MM.1S (cell line): ENCODE data around the gene LCN12.

Experiments used
- DNase-seq: peaks from one replicate; pipeline ENCODE4 v3.0.0-alpha.2; 2015
- H2AFZ ChIP-seq: fragments of 300-600 bp; sonication (generic); 2 replicates; pipeline ENCODE4 v1.6.0; 2016; ENCODE audit warnings: antibody characterized with exemption, low read length
- H3F3A ChIP-seq: fragments of 300-600 bp; sonication (generic); 2 replicates; pipeline ENCODE4 v1.6.1; 2016; ENCODE audit warnings: mild to moderate bottlenecking, antibody characterized with exemption, low read length, moderate library complexity, mixed read lengths; ENCODE audit not compliant: insufficient read depth
- H3K27ac ChIP-seq: fragments of 300-600 bp; sonication (generic); 2 replicates; pipeline ENCODE4 v1.5.1; 2016; ENCODE audit warnings: mild to moderate bottlenecking, low read length
- H3K27me3 ChIP-seq: fragments of 300-600 bp; sonication (generic); replicated peaks from 2 replicates; pipeline ENCODE4 v1.6.0; 2016; ENCODE audit warnings: low read length; ENCODE audit not compliant: insufficient read depth
- H3K36me3 ChIP-seq: fragments of 300-600 bp; sonication (generic); replicated peaks from 2 replicates; pipeline ENCODE4 v1.6.1; 2016; ENCODE audit warnings: mild to moderate bottlenecking, low read length, mixed read lengths; ENCODE audit not compliant: insufficient read depth
- H3K4me1 ChIP-seq: fragments of 300-600 bp; sonication (generic); 2 replicates; pipeline ENCODE4 v1.6.1; 2016; ENCODE audit warnings: low read length, mixed read lengths
- H3K4me2 ChIP-seq: fragments of 300-600 bp; sonication (generic); 2 replicates; pipeline ENCODE4 v1.6.0; 2016; ENCODE audit warnings: low read depth, low read length
- H3K4me3 ChIP-seq: fragments of 300-600 bp; sonication (generic); 2 replicates; pipeline ENCODE4 v1.5.1; 2016; ENCODE audit warnings: low read length, mixed read lengths
- H3K79me2 ChIP-seq: fragments of 300-600 bp; sonication (generic); 2 replicates; pipeline ENCODE4 v1.6.1; 2016; ENCODE audit warnings: mixed run types, low read length, mixed read lengths
- H3K9ac ChIP-seq: fragments of 300-600 bp; sonication (generic); 2 replicates; pipeline ENCODE4 v1.6.1; 2016; ENCODE audit warnings: low read length, mixed read lengths
- H3K9me2 ChIP-seq: fragments of 300-600 bp; sonication (generic); replicated peaks from 2 replicates; pipeline ENCODE4 v1.6.1; 2016; ENCODE audit warnings: mild to moderate bottlenecking, low read length, mixed read lengths; ENCODE audit not compliant: insufficient read depth
- H3K9me3 ChIP-seq: fragments of 300-600 bp; sonication (generic); replicated peaks from 2 replicates; pipeline ENCODE4 v1.6.1; 2016; ENCODE audit warnings: mild to moderate bottlenecking, low read length, mixed read lengths; ENCODE audit not compliant: insufficient read depth
- H4K20me1 ChIP-seq: fragments of 300-600 bp; sonication (generic); 2 replicates; pipeline ENCODE4 v1.6.1; 2016; ENCODE audit warnings: mild to moderate bottlenecking, low read length, moderate library complexity, mixed read lengths; ENCODE audit not compliant: insufficient read depth
- EZH2 ChIP-seq: fragments of 300-600 bp; sonication (generic); optimal IDR thresholded peaks from 2 replicates; pipeline ENCODE3; 2017; ENCODE audit warnings: low read depth, mild to moderate bottlenecking, antibody characterized with exemption, low read length, mixed read lengths
- EZH2phosphoT487 ChIP-seq: fragments of 300-600 bp; sonication (generic); IDR thresholded peaks from 2 replicates; pipeline ENCODE4 v1.6.1; 2018; ENCODE audit warnings: antibody characterized with exemption, low read length
- TF ChIP-seq, protein P1 (sequence below): fragments of 300-600 bp; sonication (generic); IDR thresholded peaks from 2 replicates; pipeline ENCODE4 v1.5.1; 2016; ENCODE audit warnings: antibody characterized with exemption, low read length, mixed read lengths

LCN12 gene

DNA sequence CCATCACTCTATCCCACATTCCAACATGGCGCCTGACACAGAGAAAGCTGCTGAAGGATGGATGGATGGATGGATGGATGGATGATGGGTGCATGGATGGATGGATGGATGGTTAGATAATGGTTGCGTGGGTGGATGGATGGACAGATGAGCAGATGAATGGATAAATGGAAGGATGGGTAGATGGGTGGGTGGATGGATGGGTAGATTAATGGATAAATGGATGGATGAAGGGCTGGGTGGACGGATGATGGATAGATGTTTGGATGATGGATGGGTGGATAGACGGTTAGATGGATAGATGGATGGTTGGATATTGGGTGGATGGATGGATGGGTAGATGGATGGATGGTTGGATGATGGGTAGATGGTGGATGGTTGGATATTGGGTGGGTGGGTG is 4.5 kb downstream of the LCN12 start:
- Histone ChIP-seq H3K9ac (no peak overlapping the region), H3K36me3 (no peaks in the 10 kb centered on the region), H3K27ac (no peak overlapping the region), H2AFZ (no peak overlapping the region), H3K27me3 (peaks cover 77% of the 10 kb centered on the region), H4K20me1 (no peaks in the 10 kb centered on the region), H3K4me3 (no peak overlapping the region), H3K9me3 (no peaks in the 10 kb centered on the region), H3K9me2 (no peaks in the 10 kb centered on the region), H3K4me1 (no peaks in the 10 kb centered on the region), H3F3A (no peaks in the 10 kb centered on the region), H3K4me2 (no peak overlapping the region), H3K79me2 (no peaks in the 10 kb centered on the region)
- TF ChIP-seq EZH2 (no peak), EZH2phosphoT487 (no peak)
- TF ChIP-seq, protein P1, sequence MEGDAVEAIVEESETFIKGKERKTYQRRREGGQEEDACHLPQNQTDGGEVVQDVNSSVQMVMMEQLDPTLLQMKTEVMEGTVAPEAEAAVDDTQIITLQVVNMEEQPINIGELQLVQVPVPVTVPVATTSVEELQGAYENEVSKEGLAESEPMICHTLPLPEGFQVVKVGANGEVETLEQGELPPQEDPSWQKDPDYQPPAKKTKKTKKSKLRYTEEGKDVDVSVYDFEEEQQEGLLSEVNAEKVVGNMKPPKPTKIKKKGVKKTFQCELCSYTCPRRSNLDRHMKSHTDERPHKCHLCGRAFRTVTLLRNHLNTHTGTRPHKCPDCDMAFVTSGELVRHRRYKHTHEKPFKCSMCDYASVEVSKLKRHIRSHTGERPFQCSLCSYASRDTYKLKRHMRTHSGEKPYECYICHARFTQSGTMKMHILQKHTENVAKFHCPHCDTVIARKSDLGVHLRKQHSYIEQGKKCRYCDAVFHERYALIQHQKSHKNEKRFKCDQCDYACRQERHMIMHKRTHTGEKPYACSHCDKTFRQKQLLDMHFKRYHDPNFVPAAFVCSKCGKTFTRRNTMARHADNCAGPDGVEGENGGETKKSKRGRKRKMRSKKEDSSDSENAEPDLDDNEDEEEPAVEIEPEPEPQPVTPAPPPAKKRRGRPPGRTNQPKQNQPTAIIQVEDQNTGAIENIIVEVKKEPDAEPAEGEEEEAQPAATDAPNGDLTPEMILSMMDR, result no peak
- DNase-seq, result no peak

DNA sequence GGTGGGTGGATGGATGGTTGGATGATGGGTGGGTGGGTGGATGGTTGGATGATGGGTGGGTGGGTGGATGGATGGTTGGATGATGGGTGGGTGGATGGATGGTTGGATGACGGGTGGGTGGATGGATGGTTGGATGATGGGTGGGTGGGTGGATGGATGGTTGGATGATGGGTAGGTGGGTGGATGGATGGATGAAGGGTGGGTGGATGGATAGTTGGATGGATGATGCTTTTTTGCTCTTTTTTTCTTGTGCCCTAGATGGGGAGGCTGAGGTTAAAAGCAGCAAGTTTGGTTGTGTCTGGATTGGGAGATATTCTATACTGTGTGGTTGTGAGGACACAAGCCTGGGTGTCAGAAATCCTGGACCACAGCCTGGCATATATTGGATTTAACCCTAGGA is 5.4 kb downstream of the LCN12 start:
- Histone ChIP-seq H3K4me1 (no peaks in the 10 kb centered on the region), H3K36me3 (no peaks in the 10 kb centered on the region), H3K79me2 (no peaks in the 10 kb centered on the region), H4K20me1 (no peaks in the 10 kb centered on the region), H3K9me2 (no peaks in the 10 kb centered on the region), H2AFZ (no peak overlapping the region), H3K4me2 (no peak overlapping the region), H3K4me3 (no peak overlapping the region), H3K9ac (no peak overlapping the region), H3F3A (no peaks in the 10 kb centered on the region), H3K27ac (no peak overlapping the region), H3K9me3 (no peaks in the 10 kb centered on the region), H3K27me3 (peaks cover 85% of the 10 kb centered on the region)
- no peak for TF ChIP-seq EZH2phosphoT487
- TF ChIP-seq EZH2, result no peak
- no peak for DNase-seq

DNA sequence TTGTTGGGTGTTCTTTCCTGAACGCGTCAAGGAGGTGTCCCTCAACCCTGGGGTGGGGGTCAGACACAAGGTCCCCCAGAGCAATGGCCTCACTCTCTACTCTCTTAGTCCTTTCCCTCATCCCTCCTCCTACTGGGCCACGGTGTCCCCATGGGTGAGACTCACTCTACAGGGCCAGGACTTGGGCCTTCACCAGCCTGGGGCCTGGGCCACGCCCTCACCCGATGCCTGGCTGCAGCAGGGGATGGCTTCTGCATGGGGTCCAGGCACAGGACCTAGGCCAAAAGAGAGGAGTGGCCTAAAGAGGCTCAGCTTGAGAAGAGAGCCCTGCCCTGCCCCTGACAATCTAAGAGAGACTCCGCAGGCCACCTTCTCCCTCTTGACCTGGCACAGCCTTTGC is 5.8 kb downstream of the LCN12 start:
- TF ChIP-seq, protein P1, result no peak
- no peak for TF ChIP-seq EZH2phosphoT487
- no peak for TF ChIP-seq EZH2
- Histone ChIP-seq H3K9me3 (no peaks in the 10 kb centered on the region), H2AFZ (no peak overlapping the region), H3F3A (no peaks in the 10 kb centered on the region), H3K4me2 (no peak overlapping the region), H3K9me2 (no peaks in the 10 kb centered on the region), H3K36me3 (no peaks in the 10 kb centered on the region), H3K27me3 (peaks cover 88% of the 10 kb centered on the region), H3K27ac (no peak overlapping the region), H3K79me2 (no peaks in the 10 kb centered on the region), H4K20me1 (no peaks in the 10 kb centered on the region), H3K9ac (no peak overlapping the region), H3K4me1 (no peaks in the 10 kb centered on the region), H3K4me3 (no peak overlapping the region)
- DNase-seq, result no peak

DNA sequence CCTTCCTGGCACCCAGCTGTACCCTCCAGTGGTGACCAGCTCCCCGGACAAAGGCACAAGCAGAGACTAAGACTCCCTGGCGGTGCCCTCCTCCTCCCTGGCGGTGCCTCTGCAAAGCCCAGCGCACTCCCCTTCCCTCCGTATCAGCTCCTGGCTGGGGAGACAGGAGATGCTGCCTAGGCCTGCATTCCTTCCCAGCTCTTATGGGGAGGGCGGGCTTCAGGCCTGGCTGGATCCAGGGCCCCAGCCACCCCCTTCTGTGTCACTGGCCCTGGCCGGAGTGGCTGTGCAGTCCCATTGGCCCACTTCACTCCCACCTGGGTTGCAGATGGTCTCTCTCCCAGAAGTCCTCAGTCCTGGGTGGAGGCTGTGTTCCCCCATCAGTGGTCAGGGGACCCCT is 6.4 kb downstream of the LCN12 start:
- H3K4me1 ChIP-seq, result no peaks in the 10 kb centered on the region
- no peak overlapping the region for H3K9ac ChIP-seq
- H3K4me2 ChIP-seq, result no peak overlapping the region
- no peak overlapping the region for H3K27ac ChIP-seq
- H3K36me3 ChIP-seq, result no peaks in the 10 kb centered on the region
- no peaks in the 10 kb centered on the region for H3K79me2 ChIP-seq
- TF ChIP-seq EZH2, result no peak
- no peak for TF ChIP-seq EZH2phosphoT487
- TF ChIP-seq, protein P1, result no peak
- DNase-seq, result no peak
- H3K9me3 ChIP-seq, result no peaks in the 10 kb centered on the region
- H3K27me3 ChIP-seq, result peaks cover 88% of the 10 kb centered on the region
- no peaks in the 10 kb centered on the region for H3K9me2 ChIP-seq
- no peaks in the 10 kb centered on the region for H4K20me1 ChIP-seq
- no peaks in the 10 kb centered on the region for H3F3A ChIP-seq
- H3K4me3 ChIP-seq, result no peak overlapping the region
- H2AFZ ChIP-seq, result no peak overlapping the region
